ENCODE measurements around the gene SLC8A1.

DNA sequence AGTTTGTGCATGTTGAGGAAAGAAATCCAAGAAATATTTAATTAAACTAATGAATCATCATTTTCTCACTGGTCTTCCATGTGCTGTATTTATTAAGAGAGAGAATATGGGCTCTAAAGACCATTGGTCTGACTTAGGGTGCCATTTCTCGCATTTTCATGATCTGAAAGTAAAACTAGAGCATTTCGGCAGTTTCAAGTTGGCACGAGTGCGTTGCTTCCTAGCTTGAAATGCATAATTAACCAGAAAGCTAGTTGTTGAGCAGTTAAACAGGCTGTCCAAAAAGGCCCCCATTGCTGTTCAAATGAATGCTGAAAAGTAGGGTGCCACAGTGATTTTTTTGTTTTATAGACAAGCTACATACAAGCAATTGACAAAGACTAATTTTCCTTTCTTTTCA, 47.4 kb downstream of the SLC8A1 start:
- TF ChIP-seq POLR2A (IDR thresholded peaks at IDR 0.05) (no peak), CTCF (IDR thresholded peaks at IDR 0.05) (no peak), POLR2AphosphoS5 (IDR thresholded peaks at IDR 0.05) (no peak)
